GM19351 (cell line): Measurements from ENCODE around the gene ZBED1.
"Not testable (repeated sequence)": the region's sequence is repeated elsewhere in the genome, so short reads cannot be mapped to it uniquely, and the experiment has no call there.

ENCODE experiments used
- ATAC-seq: cut with Tn5 transposase; IDR thresholded peaks from one replicate; pipeline ENCODE4 v1.9.1; 2021; ENCODE audit warnings: mild to moderate bottlenecking, moderate library complexity; ENCODE audit not compliant: unreplicated experiment

Gene ZBED1

DNA sequence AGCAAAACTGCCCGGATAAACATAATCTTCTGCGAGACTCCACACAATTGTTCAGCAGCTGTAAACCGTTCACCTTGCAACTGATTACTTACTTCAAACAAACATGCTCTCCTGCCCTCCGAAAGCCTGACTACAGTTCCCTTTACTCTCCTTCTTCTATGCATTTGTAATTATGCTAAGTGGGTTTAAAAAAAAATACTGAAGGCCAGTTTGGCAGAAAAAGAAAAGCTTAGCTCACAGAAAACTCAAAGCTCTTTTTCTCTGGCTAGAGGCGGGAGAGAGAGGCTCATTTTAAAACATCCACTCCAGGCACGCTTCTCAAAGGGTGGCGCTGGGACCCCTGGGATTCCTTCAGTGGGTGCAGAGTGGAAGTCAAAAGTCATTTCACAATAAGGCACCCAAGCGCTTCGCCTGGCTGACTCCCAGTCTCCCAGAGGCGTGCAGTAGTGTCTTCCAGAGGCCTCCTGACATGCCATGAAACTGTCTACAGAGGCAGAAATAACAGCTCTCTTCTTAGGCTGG is 1.9 kb downstream of the ZBED1 start:
- ATAC-seq, result no peak

DNA sequence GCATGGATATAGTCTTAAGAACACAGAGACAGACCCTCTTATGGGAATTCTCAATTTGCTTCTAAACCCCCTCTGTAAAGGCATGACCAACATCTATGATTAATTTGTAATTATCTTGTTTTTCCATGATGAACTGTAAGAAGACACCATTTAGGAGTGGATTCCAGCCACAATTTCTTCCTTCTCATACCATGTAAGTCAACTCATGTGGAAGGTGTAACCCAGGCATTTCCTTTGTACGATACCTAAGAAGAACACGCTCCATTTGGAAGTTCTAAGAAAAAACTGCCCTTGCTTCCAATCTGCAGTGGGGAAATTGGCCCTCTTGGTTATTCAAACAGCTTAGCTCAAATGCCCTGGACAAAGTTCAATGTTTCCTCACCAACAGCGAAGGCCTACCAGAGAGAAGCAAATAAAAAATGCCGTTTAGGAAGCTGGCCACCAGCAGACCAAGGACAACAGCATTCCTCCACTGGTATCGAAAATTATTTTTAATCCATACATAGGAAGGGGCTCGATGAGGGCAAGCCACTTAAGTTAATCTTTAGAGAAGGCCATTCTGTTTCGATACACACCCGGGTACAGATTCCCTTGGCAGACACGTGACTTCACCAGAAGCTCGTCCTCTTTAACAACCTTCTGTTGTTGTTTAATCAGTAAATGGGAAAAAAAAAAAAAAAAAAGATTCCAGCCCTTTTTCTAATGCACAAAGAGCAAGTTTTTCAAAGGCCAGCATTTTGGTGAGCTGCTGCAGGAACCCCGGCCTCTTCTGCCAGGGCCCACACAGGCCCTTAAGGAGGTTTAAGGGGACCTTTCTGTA is 2.6 kb downstream of the ZBED1 start:
- no peak for ATAC-seq

DNA sequence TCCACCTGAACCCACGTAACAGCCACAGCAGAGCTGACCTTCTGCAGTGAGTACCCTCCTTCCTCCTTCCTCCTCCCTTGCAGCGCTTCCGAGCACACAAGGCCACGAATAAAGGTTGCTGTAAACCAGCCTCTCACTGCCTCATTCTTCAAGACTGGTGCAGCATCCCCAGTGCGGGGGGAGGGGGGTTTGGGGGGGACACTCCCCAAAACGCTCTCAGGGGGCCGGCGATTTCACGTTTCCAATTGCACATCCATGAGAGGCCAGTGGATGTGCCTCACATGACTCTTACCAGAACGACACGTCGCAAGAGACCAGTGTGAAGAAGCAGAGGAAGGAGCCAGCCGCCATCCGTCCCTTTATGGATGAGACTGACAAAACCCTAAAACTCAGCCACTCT is 5.2 kb downstream of the ZBED1 start:
- ATAC-seq, result no peak

DNA sequence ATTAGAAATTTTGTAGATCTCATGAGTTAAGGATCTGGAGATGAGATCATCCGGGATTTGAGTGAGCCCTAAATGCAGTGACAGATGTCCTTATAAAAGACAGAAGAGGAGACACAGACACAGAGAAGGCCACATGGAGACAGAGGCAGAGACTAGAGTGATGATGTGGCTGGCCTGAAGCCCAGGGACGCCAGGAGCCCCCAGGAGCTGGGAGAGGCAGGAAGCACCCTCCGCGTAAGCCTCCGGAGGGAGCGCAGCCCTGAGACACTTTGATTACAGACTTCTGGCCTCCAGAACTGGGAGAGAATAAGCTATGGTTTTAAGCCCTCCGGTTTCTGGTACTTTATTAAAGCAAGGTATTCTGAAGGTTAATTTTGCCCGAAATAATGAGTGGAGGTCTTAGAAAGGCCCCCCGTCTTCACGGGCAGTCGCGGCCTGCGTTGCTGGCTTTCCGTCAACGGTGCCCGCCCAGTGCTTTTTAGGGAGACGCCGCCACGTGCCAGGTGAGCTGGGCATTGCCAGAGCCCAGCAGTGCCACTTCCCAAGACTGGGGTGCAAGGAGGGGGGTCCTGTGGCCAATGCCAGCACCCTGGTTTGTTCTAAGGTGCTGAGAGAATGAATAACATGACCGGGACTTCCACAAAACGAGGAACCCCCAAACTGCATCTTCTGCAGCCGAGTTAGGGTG is 8.1 kb downstream of the ZBED1 start:
- ATAC-seq, result no peak

DNA sequence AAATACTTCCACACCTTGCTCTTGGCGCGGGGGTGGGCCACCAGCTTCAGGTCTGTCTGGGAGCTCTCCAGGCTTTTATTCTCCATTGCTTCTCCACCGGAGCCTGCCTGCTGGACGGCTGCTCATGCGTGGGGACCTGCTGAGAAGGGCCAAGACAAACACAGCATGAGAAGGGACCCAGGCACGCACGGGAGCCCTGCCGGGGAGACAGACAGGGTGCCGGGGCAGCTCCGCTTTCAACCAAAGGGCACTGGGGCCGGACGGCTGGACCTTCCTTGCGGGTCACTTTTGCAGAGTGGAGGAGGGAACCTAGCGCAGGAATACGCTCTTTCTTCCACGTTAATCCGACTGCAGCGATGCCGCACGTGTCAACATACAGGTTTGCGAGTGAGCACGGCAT is 10.1 kb downstream of the ZBED1 start:
- no peak for ATAC-seq

DNA sequence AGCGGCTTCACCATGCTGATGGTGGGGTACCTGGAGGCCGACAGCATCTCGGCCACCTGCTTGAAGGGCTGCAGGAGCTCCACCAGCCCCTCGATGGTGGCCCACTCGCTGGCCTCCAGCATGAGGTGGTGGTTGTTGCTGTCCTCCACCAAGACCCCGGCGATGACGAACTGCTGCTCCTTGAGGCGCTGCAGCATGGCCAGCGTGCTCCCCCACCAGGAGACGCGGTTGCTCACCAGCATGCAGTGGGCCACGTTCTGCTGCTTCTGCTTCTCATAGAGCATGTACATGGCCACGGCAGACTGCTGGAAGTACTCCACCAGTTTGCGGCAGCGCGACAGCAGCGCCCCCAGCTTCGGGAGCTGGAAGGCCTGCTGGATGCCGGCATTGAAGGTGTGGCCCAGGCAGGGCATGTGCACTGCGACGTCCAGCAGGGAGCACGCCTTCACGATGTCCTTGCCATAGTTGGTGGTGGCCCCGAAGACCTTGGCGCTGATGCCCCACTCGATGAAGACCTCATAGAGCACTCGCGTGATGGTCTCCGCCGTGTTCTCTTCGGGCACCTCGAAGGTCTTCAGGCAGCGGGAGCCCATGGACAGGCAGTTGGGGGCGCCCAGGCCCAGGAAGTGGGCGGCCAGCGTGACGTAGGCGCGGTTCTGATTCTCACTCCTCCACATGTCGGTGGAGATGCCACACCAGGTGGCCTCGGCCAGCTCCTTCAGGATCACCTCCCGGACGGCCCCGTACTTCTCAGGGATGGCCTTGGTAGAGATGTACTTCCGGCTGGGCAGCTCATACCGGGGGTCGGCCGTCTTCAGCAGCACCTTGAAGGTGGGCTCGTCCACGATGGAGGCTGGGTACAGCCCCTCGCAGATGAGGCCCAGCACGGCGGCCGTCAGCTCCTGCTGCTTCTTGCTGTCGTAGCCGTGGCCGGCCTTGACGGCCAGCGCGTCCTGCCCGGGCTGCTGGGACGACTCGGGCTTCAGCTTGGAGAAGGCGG is 11.0 kb downstream of the ZBED1 start:
- ATAC-seq, result no peak

DNA sequence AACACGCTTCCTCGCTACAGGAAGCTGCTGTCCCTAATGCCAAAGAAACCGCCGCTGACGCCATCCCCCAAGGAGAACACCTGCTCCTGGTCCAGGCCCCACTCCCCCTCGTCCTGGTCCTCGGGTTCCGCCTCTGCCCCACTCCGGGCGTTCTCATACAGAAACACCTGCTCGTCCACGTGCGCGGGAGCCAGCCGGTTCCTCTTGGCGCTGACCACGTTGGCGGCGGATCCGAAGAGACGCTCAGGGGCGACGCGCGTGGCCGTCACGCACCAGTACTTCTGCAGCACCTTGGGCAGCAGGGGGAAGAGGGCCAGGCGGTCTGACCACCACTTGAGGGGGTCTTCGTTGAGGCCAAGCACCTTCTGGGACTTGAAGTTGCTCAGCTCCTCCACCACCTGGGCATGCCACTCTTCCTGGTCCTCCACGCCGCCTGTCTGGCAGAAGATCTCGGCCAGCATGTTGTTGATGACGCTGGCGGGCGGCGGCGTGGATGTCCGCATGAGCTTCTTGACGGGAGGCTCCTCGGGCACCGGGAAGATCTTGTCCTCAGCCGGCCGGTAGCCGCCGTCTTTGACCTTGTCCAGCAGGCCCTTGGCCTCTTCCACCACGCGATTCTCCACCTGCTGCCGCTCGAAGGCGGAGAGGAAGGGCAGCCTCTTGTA is 12.0 kb downstream of the ZBED1 start:
- no peak for ATAC-seq

DNA sequence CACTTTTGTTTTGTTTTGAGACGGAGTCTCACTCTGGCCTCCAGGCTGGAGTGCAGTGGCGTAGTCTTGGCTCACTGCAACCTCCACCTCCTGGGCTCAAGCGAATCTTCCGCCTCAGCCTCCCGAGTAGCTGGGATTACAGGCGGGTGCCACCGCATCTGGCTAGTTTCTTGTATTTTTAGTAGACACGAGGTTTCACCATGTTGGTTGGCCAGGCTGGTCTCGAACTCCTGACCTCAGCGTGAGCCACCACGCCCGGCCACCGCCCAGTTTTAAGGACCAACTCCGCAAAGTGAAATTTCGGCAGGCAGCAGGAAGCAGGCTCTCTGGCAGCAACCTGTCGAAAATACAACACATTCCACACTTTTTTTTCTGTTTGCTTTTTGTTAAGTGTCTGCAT is 13.4 kb downstream of the ZBED1 start:
- no peak for ATAC-seq

DNA sequence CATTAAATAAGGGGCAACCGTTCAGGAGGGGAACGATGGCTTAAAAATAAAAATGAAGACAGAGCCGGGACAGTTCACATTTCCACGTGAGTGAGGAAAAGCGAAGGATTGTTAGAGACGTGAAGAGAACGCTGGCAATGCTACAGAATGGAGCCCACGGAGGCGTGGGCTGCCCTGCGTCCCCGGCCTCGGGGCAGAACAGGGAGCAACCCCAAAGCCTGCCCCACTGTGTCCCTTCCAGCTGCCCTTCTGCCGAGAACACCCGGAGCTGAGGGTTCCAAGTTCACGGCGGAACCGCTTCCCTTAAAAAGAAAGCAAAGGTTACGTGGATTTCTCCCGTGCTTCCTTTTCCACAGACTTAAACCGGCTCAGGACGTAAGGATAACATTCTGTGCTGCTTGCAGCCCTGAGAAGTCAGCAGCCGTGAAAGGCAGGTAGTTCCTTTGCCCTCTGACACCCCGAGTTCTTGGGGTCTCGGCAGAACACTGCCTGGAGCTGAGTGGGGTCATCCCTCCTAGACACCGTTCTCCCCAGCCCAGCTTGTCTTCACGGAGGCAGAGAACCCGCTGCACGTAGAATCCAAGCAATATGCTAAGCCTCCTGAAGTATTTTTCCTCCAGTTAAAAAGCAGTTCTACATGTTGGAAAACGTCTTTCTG is 14.2 kb downstream of the ZBED1 start:
- no peak for ATAC-seq

DNA sequence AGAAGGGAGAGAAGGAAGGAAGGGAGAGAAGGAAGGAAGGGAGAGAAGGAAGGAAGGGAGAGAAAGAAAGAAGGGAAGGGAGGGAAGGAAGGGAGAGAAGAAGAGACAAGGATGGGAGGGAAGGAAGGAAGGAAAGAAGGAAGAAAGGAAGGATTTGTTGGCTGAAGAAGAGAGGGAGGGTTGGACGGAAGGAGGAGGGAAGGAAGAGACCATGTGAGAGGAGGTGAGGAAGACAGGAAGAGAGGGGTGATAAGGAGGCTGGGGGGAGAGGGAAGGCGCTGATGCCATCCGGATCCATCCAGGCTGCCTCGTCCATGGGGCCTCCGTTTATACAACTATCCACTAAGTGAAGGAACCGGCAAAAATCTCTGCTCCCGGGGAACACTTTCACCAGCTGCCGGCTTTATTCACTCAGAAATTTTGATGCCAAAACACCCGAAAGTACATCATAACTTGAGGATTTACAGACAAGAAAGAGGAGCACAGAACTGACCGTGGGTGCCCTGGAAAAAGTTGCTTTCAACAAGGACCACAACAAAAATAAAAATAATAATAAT is 14.9 kb downstream of the ZBED1 start:
- ATAC-seq, result no peak

DNA sequence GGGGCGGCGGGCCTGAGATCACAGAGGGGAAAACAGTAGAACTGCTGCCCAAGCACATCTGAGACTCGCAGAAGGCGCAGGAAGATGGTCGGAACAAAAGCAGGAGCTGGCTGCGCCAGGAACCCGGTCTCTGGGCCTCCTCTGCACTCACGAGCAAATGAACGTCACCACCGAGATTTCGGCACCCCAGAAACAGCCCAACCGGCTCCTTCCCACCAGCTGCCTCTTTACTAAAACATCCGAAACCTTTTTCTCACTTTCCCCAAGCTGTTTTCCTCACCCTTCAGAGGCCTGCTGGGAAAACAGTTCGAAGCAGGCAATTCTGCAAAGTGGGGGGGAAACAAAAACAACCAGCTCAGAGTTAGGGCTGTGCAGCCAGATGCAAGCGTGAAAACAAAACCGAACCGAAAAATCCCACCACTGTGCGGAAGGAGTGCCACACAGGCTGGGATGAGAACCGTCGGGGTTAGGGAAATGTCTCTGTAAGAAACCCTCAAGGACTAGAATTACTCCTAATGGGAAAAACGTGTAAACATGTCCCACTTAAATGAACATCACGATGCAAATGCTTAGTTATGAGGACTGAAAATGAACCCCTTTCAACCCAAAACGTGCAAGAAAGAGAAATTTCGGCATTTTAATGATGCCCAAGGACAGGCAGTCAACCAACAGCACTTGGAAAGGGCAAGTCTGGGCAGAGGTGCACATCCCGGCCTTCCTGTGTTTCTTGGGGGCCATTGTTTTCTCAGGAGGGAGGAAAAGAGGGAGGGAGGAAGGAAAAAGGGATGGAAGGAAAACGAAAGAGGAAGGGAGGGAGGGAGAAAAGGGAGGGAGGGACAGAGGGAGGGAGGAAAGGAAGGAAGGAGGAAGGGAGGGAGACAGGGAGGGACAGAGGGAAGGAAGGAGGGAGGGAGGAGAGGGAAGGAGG is 15.8 kb downstream of the ZBED1 start:
- no peak for ATAC-seq

DNA sequence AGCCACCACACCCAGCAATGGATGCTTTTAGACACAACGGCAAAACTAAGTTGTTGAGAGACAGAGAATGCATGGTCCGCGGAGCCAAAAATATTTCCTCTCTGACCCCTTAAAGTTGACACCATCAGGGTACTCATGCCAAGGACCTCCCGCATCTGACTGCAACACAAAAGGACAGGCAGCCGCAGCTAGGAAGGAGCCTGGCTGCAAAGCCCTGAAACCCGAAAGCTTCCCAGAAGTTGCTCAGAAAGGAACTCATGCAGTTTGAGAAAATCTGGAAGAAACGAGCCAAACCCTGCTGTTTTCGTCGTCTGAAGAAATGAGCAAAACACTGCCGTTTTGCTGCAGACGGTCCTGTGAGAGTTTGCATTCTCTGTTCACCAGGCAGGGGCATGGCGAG is 16.5 kb downstream of the ZBED1 start:
- no peak for ATAC-seq

DNA sequence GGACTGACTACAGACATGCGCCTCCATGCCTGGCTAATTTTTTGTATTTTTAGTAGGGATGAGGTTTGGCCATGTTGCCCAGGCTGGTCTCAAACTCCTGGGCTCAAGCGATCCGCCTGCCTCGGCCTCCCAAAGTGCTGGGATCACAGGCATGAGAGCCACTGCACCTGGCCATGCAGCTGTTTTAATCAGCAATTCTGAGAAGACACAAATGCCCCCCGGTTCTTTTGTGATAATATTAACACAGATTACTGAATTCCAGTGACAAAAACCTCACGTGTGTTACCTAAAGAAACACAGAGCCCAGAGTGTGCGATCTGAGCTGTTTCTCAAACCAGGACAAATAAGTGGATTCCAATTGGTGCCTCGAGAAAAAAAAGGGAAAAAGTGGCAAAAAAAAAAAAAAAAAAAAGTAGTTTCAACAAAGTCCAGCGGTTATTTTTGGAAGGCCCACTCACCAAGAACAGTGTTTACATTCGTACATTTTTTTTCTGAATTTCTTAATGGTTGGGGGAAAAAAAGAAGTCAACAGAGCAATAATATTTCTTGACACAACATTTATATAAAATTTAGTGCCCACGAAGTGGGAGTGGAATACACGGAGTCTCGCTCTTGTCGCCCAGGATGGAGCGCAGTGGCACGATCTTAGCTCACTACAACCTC is 17.2 kb downstream of the ZBED1 start:
- no peak for ATAC-seq

DNA sequence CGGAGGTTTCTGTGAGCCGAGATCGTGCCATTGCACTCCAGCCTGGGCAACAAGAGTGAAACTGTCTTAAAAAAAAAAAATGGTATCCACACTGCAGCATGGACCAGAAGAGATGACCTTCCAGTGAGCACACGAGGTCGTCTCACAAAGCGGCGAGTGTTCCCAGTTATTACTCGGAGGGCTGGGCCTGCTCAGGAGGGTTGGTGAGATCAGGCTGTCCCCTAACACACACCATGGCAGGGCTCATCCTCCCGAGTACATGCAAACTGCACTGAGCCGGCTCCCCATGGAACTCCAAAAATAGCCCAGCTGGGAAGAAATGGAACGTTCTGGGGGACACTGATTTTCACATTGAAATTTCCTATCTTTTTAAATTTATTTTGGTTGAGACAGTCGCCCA is 19.2 kb downstream of the ZBED1 start:
- not testable (repeated sequence) for ATAC-seq

DNA sequence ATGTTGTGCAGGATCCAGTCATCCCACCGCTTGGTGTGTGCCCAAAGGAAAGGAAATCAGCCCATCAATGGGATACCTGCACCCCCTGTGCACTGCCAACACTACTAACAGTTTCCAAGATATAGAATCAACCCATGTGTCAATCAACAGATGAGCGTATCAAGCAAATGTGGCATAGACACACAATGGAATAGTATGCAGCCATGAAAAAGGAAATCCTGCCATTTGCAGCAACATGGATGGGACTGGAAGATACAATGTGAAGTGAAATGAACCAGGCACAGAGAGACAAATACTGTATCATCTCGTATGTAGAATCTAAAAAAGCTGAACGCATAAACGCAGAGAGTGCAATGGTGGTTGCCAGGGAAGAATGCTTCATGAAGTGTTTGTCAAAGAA is 20.8 kb downstream of the ZBED1 start:
- not testable (repeated sequence) for ATAC-seq

DNA sequence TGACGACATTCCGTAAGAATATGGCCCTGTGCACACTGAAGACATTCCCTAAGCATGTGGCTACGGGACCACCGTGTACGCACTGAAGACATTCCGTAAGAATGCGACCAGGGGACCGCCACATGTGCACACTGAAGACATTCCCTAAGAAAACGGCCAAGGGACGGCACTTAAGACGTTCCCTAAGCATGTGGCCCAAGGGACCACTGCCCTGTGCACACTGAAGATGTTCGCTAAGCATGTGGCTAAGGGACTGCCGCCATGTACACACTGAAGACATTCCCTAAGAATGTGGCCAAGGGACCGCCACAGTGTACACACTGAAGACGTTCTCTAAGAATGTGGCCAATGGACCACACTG is 21.4 kb downstream of the ZBED1 start:
- no peak for ATAC-seq

DNA sequence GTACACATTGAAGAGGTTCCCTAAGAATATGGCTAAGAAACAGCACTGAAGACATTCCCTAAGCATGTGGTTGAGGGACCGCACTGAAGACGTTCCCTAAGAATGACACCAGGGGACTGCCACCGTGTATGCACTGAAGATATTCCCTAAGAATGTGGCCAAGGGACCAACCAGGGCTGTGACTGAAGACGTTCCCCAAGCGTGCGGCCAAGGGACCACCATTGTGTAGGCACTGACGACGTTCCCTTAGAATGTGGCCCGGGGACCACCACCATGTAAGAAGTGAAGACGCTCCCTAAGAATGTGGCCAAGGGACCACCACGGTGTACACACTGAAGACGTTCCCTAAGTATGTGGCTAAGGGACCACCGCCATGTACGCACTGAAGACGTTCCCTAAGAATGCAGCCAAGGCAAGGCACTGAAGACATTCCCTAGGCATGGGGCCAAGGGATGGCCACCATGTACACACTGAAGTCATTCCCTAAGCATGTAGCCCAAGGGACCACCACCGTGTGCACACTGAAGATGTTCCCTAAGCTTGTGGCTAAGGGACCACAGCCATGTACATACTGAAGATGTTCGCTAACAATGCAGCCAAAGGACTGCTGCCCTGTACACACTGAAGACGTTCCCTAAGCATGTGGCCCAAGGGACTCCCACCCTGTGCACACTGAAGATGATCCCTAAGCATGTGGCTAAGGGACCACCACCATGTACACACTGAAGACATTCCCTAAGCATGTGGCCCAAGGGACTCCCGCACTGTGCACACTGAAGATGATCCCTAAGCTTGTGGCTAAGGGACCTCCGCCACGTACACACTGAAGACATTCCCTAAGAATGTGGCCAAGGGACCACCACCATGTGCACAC is 22.0 kb downstream of the ZBED1 start:
- ATAC-seq, result no peak
